Endothelial cell of umbilical vein (primary cell): Measurements from ENCODE around the gene RASL11A.

Experiments used
- FOS ChIP-seq: IDR thresholded peaks from 2 replicates; pipeline ENCODE4 v1.6.1; 2011; ENCODE audit warnings: mild to moderate bottlenecking, low read length, moderate library complexity, borderline replicate concordance; ENCODE audit not compliant: insufficient read depth
- TF ChIP-seq, protein P1 (sequence below), 2 donors: IDR thresholded peaks; 1 replicate in 1 of 2; 2 replicates in 1 of 2; pipeline ENCODE4 v1.5.1; 2011; ENCODE audit warnings: low read length in 2 of 2, mild to moderate bottlenecking in 2 of 2, moderate library complexity in 2 of 2, control low read depth in 1 of 2, inconsistent platforms in 1 of 2, low read depth in 1 of 2; ENCODE audit not compliant: insufficient read depth in 1 of 2; ENCODE audit errors: extremely low read depth in 1 of 2

DNA sequence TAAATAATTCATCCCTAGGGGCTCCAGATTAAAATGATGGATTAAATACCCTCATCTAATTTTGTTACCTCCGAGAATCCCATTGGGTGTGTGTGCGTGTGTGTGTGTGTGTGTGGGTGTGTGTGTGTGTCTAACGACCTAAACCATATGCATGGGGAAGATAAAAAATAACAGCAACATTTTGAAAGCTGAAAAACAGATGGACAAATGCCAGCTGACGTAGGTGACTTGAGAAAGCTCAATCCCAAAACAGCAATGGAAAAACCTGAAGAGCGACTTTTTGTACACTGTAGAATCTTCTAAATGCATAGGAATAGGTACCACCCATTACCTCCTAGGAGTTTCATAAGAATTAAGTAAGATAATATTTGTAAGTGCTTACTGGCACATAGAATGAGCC lies 27.9 kb upstream of the RASL11A start:
- TF ChIP-seq, protein P1, sequence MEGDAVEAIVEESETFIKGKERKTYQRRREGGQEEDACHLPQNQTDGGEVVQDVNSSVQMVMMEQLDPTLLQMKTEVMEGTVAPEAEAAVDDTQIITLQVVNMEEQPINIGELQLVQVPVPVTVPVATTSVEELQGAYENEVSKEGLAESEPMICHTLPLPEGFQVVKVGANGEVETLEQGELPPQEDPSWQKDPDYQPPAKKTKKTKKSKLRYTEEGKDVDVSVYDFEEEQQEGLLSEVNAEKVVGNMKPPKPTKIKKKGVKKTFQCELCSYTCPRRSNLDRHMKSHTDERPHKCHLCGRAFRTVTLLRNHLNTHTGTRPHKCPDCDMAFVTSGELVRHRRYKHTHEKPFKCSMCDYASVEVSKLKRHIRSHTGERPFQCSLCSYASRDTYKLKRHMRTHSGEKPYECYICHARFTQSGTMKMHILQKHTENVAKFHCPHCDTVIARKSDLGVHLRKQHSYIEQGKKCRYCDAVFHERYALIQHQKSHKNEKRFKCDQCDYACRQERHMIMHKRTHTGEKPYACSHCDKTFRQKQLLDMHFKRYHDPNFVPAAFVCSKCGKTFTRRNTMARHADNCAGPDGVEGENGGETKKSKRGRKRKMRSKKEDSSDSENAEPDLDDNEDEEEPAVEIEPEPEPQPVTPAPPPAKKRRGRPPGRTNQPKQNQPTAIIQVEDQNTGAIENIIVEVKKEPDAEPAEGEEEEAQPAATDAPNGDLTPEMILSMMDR (IDR thresholded peaks at IDR 0.05; ENCODE audit: extremely low read depth in 1 of 2, insufficient read depth in 1 of 2, low read depth in 1 of 2, low read length in 2 of 2) = no peak
- TF ChIP-seq FOS = no peak
